HG03280 (cell line): ENCODE results near the gene DNAJB13.
"Not testable (repeated sequence)": the region's sequence is repeated elsewhere in the genome, so short reads cannot be mapped to it uniquely, and the experiment has no call there.

Experiments
- ATAC-seq: cut with Tn5 transposase; IDR thresholded peaks from one replicate; pipeline ENCODE4 v1.9.1; 2021; ENCODE audit warnings: mild to moderate bottlenecking, moderate library complexity; ENCODE audit not compliant: unreplicated experiment

DNAJB13 gene

DNA sequence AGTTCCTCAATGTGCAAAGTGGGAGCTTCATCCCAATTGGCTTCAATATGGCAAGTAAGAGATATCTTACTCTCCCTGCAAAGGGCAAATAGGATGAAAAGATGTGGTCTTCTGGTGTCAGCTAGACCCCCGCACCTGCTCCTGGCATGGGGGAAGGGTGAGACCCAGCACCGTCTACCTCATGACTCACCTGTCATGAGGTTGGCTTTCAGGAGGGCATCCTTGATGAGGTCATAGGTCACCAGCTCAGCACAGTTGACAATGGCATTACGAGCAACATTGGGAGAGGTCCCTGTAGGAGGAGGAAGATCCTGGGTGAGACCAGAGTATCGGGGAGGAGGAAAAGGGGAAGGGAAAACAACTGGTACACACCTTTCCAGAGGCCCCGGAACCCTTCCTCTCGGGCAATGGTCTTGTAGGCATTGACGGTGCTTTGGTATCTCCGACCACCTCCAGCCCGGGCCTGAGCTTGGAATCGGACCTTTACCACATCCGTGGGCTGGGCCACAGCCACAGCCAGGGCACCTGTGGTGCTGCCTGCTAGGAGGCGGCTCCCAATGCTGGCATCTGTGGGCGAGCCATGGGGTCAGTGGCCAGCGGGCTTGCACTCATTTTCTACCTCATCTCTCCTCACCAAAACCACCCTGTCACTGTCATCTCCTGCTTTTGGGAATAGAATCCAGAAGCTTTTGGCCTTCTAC, 25.8 kb downstream of the DNAJB13 start:
- no peak for ATAC-seq

DNA sequence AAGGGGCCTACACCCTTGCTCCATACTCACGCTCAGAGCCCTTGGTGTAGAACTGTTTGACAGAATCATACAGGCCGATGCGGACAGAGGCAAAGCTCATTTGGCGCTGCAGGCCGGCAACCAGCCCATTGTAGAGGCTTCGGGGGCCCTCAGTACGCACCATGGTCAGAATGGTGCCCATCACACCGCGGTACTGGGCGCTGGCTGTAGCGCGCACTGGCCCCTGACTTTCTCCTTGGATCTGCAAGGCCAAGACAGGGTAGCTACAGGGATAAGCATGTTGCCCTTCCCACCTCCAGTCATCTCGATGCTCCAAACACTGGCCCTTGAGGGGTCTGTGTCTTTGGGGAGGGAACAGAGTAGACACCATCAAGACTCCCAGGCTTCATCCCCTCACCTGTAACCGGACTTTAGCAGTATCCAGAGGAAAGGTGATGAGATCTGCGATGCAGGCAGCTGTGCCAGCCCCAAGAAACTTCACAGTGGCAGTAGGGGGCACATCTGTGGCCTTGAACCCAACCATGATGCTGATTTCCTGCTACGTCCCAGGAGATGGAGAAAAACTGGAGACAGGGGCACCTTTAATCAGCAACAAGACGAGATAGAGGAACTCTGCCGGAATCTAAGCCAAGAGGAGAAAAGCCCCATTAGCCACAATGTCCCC, 27.2 kb downstream of the DNAJB13 start:
- ATAC-seq, result no peak

GRCh38 chr11:73978576-73979086, 27.8 kb downstream of the DNAJB13 start:
- ATAC-seq, result no peak

DNA sequence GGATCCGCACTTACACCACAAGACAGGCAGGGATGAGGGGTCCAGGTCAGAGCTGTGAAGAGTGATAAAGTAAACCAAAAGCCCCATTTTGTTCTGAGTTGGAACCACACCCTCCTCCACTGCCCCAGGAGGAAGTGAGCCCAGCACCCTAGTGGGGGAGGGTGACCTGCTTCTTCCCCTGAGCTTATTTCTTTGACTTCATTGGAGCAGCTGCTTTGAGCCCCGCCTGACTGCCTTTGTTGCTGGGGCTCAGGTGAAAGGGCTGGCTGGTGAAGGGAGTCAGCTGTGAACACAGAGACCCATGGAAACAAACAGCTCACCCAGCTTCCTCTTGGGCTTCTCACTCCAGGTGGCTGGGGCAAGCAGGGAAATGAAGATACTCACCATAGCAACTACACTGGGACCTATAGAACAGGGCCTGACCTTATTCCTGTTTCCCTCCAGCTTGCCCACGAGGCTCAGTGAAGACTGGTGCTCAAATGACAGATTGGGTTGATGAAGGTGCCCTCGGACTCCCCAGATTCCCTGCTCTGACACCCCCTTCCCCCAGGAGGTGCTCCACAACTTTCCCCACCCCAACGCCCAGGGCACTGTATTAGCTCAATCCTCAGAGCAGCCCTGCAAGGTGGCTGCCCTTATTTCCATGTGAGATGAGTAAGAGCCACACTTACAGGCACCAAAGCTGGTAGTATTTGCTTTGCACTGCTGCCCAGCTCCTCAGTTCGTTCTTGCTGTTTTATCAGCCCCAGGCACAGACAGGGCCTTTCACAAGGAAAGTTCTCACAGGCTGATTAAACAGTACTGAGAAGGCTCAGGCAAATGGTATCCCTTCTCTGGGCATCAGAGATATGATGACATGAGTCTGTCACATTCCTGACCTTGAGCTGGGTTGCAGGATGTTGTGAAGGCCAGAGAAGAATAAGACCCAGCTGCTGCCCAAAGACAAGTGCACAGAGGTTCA, 29.5 kb downstream of the DNAJB13 start:
- peak; percentile 32 for ATAC-seq

DNA sequence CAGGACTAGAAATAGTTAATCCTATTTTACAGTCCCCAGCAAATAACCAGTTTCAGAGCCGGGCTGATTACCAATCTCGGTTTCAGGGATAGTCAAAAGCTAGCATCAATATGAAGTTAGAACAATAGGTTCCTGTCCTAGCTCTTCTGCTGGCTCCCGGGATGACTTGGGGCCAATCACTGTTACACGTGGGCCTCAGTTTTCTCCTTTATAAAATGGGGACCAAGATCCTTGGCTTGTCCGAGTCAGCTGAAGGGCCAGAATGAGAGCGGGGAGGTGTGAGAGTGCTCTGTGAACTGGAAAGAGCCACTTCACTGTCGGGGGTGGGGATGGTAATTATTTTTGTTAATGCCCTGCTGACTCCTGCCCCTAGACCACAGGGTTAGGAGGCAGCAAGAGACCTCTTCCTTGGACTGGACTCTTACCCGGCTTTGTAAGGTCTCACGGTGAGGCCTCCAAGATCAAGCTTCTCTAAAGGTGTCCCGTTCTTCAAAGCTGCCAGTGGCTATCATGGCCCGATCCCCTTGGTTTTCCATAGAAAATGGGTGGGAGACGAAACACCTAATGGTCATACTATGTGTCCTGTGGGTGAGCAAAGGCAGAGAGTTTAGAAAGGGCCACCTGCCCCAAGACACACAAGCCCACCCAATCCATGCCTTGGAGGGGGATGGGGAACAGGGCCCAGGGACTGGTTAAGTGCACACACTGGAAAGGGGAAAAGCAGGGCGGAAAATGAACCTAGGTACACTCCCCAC, 30.4 kb downstream of the DNAJB13 start:
- no peak for ATAC-seq

DNA sequence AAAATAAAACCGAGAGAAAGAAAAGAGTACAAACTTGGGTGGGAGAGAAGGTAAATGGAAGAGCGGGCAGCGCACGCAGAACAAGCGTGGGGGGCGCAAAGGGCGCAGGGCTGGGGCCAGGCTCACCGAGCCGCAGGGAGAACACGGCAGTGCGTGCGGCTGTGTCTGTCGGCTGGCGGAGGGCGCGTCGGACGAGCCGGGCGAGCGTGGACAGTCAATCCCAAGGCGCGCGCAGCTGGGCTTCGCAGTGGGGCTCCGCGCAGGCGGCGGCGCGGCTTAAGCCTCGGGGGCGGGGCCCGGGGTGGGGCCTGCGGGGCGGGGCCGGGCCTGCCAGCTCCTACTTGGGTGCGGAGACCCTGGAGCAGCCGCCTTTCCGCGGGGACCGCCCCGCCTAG, 31.8 kb downstream of the DNAJB13 start, which contains the start of gene UCP2:
TSS of gene UCP2 (minus strand) at position 249 of the 395 bp plus-strand sequence. CDS start 4,465 bp downstream, outside the sequence.
- peak; percentile 51 for ATAC-seq

GRCh38 chr11:73982990-73983740, 32.3 kb downstream of the DNAJB13 start:
- ATAC-seq, result peak; percentile 72

DNA sequence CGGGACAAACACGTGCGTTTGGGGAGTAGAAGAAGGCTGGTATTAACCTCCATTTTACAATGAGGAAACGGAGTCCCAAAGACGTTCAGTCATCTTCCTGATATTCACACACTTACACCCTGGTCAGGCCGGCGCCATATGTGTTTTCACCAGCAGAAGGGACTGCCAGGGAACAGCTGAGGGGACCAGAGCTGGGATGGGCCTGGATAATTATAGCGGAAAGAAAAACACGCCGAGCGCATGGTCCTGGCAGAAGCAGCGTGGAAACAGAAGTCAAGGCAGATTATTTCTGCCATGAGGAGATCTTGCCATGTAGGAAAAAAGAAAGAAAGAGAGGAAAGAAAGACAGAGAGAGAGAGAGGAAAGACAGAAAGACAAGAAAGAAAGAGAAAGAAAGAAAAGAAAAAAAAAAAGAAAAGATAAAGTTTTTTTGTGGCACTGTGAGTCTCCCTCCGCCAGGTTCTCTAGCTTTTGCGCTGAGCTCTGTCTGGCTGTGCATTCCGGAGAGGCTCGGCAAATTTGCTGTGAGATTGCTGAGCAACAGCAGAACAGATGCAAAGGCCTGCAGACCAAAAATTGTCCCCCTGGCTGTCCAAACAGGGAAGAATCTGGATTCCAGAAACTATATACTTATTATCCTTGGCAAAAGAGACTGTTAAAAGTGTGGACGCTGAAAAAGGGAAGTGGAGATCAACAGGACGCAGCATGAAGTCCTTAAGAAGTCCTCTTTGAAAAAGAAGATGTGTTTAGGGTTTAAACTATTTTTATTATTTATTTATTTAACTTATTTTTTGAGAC, 33.1 kb downstream of the DNAJB13 start:
- no peak for ATAC-seq

- ATAC-seq, result not testable (repeated sequence)
Measured at GRCh38 chr11:73985661-73986060, 34.8 kb downstream of the DNAJB13 start.

DNA sequence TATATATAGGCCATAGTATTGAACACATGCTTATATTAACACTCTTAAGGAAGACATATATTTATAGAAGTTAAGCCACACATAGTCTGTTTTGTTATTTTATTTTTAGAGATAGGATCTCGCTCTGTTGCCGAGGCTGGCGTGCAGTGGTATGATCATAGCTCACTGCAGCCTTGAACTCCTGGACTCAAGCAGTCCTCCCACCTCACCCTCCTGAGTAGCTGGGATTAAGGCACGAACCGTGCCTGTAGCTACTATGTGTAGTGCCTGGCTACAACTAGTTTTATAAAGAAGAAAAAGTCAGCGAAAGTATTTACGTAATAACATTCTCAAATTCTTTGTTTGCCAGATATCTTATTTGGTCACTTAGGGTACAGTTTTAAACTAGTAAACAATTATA, 37.4 kb downstream of the DNAJB13 start:
- ATAC-seq, result no peak

DNA sequence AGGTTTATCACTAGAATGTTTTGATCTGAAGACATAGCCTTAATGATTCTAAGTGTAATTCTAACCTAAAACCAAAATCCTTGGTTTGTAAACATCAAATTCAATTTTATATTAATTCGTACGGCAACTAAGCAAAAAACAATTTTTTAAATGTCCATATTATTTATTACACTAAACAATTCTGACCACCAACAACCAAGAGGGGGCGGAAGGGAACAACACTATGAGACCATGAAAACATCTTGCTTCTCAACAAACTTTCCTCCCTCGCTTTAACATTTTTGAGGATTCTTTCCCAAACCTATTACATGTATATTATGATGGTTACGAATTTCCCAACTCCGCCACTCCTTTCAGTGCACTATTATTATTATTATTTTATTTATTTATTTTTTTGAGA, 38.3 kb downstream of the DNAJB13 start:
- ATAC-seq, result no peak

DNA sequence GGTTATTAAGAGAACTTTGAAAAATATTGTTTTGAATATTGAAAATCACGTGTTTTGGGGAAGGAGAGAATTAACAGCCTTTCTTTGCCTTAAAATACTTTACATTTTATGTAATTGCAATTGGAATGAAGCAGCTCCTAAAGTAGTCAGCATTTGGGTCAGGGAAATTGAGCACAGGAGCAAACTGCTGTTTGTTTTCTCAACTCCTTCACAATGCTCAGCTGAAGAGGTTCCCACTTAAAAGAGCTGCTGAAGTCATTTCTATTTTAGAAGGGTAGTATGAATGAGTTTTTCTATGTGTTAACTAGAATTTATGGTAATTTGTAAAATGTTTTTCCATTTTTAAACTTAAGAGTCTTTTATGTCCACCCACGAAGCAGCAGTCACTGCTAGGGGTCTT, 39.9 kb downstream of the DNAJB13 start:
- ATAC-seq, result no peak

DNA sequence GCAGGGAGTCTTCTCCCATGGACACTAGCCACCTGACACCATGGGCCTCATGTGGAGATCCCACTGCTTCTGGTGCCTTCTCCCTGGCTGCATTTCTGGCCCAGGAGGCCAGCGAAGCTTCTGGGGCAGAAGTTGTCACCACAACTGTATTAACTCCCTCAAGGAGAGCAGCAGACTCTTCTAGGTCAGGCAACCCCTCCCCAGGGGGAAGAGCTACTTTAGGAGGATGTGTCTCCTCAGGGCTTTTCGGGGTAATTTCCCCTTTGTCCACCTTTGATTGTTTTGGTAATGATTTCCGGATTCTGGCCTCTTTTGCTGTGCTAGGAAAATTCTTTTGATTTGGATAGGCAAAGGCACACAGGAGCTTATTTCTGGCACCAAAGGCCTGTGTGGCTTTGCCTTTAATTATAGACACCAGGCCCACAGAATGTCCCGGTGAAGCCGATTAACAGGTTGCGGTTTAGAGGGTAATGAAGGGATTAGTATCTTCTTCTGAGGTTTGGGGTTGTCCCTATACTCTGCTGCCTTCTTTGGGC, 40.7 kb downstream of the DNAJB13 start:
- no peak for ATAC-seq

- peak; percentile 54 for ATAC-seq
Measured at GRCh38 chr11:73995247-73995646, 44.4 kb downstream of the DNAJB13 start.

- ATAC-seq, result peak; percentile 53
Measured at GRCh38 chr11:73995731-73996130, 44.9 kb downstream of the DNAJB13 start.

GRCh38 chr11:73996161-73996747, 45.4 kb downstream of the DNAJB13 start:
- no peak for ATAC-seq

GRCh38 chr11:73997120-73997770, 46.4 kb downstream of the DNAJB13 start:
- ATAC-seq, result no peak
